Superior temporal gyrus (tissue), 1 donor: Measurements from ENCODE around the gene AAGAB.
"Not testable (repeated sequence)": the region's sequence is repeated elsewhere in the genome, so short reads cannot be mapped to it uniquely, and the experiment has no call there.

ENCODE experiments used
- DNase-seq: peaks from one replicate; pipeline ENCODE4 v3.0.0-alpha.2; 2016; ENCODE audit errors: extremely low spot score

Gene AAGAB

DNA sequence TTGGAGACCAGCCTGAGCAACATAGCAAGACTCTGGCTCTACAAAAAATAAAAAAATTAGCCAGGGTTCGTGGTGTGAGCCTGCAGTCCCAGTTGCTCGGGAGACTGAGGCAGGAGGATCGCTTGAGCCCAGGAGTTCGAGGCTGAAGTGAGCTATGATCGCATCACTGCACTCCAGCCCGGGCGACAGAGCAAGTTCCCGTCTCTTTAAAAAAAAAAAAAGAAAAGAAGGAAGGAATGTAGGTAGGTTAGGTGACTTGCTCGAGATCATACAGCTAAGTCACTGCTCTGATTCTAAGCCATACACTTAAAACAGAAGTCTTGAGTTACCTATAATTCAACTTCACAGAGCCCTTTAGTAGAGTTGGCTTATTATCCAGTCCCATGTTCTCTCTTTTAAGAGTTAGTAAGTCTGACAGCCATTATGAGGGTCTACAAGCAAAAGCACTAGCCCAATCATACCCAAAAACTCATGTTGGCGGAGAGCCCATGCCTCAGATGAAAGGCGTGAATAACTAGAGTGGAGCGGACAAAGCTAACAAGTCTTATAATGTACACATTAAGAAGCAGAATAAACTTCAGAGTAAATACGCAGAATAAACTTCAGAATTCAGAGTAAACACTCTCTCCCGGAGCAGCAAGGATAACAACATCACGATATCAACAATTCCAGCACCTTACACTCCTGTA, 768 bp downstream of the AAGAB start:
- DNase-seq, result peak; percentile 38

DNA sequence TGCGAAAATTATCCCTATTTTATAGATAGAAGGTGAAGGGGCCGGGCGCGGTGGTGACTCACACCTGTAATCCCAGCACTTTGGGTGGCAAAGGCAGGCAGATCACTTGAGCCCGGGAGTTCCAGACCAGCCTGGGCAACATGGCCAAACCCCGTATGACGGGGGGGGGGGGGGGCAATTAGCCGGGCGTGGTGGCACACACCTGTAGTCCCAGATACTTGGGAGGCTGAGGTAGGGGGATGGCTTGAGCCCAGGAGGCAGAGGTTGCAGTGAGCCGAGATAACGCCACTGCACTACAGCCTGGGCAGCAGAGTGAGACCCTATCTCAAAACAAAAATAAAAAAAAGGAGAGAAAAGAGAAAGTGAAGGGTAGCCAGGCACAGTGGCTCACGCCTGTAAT, 1.4 kb downstream of the AAGAB start:
- no peak for DNase-seq

DNA sequence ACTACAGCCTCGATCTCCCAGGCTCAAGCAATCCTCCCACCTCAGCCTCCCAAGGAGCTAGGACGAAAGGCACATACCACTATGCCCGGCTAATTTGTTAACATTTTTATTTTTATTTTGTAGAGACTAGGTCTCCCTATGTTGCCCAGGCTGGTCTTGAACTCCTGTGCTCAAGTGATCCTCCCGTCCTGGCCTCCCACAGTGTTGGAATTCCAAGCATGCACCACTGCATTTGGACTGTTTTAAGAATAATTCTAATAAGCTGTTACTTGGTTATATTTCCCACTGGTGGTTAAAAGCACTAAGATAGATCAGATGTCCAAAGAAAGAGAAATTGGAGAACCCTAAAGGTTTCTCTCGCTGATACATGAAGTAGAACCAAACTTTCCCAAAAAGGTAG, 3.1 kb downstream of the AAGAB start:
- no peak for DNase-seq

DNA sequence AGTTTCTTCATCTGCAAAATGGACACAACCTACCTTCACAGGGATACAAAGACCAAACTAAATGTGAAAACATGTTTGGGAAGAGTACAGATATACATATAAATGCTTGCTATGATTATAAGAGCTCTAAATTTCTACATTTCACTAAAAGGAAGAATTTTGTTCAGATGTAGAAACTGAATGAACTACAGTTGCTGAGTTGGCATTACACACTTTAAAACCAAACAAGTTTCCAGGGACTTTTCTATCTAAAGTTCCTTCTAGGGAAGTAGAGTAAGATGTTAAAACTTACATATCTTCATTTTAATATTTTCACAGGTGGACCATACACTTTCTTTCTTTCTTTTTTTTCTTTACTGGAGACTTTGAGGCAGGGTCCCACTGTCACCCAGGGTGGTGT, 4.6 kb downstream of the AAGAB start:
- no peak for DNase-seq

DNA sequence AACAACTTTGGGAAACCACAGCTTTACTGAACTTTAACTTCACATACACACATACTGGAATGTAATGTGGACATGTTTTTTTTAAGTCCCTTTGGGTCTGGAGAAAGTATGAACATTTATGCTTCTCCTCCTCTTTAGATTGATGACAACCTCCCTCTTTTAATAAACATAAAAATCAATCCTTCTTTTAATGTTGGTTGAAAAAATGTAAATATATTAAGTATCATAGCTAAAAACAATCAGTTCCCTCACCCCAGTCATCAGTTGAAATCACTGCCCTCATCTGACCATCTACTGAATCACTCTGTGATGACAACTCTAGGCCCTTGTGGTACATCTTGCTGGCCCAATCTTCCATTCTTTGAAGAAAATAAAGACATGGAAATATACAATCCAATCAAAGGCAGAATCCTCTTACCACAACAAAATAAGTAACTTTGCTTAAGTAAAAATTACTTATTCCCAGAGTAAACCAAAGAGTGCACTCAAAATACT, 6.4 kb downstream of the AAGAB start:
- no peak for DNase-seq

DNA sequence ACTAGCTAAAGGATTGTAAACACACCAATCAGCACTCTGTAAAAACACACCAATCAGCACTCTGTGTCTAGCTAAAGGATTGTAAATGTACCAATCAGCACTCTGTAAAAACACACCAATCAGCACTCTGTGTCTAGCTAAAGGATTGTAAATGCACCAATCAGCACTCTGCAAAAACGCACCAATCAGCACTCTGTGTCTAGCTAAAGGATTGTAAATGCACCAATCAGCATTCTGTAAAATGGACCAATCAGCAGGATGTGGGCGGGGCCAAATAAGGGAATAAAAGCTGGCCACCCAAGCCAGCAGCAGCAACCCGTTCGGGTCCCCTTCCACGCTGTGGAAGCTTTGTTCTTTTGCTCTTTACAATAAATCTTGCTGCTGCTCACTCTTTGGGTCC, 7.9 kb downstream of the AAGAB start:
- DNase-seq, result not testable (repeated sequence)

DNA sequence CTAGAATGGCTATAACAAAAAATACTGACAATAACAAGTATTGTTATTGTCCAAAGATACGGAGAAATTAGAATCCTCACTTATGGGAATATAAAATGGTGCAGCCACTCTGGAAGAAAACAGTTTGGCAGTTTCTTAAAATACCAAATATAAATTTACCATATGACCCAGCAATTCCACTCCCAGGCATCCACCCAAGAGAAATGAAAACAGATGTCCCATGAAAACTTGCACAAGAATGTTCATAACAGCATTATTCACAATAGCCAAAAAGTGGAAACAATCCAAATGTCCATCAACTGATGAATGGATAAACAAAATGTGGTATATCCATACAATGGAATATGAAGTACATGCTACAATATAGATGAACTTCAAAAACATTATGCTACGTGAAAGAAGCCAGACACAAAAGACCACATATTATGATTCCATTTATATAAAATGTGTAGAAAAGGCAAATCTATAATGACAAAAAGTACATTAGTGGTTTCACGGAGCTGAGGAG, 9.4 kb downstream of the AAGAB start:
- no peak for DNase-seq

DNA sequence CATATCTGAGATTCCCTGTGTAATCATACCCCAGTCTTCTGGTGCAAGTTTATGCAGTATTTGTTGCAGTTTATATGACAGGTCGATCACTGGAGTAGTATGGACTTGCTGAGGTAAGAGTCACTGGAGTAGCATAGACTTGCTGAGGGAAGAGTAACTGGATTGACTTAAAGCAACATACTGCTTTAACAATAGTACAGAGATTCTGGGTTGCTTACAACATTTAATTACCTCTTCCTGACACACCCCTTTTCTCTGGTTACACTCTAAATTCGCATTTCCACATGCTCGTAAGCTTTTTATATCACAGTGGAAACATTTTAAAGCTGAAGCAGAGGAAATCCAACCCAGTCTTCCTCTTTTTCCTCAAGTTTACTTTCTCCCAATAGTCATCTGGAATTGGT, 11.8 kb downstream of the AAGAB start:
- DNase-seq, result no peak

DNA sequence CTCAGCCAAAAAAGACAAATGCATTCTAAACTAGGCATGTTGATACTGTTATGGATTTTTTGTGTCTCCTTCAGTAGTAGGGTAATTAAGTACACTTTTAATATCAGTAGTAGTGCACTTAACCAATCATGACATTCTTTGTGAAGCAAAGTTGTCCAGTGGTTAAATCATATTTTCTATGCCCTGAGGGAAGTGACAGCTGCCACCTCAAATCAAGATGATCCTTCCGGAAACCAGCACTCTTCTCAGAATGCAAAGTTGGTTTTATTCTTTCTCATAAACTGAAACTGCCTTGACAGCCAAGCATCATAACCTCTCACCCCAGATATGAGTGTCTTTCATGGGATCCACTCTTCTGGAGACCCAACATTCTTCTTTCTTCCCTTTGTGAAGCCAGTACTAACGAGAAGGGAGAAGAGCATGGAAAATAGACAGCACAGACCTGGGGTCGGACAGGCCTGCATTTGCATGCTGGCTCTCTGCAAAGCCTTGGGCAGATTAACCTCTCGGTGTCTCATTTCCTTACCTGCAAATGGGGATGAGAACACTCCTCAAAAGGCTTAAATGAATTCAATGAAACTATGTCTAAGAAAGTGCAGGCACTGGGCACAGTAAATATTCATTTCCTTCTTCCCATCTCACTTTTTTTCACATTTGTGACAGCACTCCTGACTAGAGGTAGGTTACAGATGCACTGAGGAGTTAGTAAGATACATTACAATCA, 13.2 kb downstream of the AAGAB start:
- no peak for DNase-seq

DNA sequence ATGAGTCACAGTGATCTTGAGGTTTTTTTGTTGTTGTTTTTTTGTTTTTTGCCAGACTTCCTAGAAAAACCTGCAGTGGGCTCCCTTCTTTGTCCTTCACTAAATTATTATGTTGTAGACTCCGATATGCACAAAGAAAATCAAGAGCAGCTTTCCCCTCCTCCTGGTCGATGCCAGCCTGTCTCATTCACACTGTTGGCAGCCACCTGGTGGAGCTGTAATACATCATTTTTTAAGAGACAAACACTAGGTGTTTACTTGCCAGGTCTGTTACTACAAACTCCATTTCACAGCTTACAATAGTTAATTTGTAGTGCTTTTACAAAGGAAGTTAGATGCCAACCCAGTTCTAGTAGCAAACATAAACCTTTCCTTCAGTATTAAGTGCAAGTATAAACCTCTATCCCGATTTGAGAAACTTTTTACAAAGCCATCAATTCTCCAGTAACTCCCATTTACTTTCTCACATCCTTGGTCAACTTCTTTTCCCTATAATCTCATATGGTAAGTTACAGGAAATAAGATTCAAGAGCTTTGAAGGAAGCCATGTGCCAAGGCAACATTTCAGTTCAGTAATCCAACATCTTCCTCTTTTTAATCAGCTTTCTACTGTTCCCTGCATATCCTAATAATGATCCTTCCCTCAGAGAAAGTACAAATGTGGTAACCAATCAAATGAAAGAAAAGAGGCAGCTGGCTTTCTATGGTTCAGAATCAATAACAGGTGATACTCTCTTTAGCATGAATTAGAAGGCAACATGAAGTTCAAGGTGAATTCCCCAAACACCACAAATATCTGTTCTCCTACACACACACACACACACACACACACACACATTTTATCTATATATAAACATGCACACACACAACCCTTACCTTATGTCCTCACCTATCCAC, 14.0 kb downstream of the AAGAB start:
- no peak for DNase-seq

DNA sequence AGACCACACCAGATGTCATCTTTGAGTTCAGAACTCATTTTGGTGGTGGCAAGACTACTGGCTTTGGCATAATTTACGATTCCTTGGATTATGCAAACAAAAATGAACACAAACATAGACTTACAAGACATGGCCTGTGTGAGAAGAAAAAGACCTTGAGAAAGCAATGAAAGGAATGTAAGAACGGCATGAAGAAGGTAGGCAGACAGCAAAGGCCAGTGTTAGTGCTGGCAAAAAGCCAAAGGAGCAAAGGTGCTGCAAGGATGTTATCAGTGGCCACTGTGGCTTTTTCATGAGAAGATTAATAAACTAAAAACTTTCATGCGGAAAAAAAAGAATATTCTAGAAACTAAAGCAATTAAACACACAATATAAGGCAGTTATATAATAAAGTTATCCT, 21.9 kb downstream of the AAGAB start:
- no peak for DNase-seq

DNA sequence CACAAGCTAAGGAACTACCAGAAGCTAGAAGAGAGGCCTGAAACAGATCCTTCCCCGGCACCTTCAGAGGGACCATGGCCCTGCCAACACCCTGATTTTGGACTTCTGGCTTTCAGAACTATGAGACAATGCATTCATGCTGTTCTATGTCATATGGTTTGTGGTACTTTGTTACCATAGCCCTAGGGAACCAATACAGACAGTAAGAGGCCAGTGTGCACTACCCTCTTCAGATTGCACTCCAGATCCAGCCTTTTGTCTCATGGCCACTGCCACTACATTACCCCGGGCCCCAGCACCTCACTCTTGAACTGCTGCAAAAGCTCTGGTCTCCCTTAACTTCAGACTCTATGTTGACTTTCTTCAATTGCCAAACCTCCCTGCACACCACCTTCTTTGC, 24.0 kb downstream of the AAGAB start:
- DNase-seq, result no peak

DNA sequence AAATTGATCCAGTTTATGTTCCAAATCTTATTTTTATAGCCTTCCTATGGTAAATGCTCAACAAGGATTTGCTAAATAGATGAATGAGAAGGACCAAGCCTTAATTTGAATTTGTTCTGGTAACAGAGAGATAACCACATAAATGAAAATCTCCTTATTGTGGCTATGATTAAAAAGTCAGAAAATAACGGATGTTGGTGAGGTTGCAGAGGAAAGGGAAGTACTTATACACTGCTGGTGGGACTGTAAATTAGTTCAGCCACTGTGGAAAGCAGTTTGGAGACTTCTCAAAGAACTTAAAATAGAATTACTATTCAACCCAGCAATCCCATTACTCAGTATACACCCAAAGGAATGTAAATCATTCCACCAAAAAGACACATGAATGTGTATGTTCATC, 26.2 kb downstream of the AAGAB start:
- no peak for DNase-seq

DNA sequence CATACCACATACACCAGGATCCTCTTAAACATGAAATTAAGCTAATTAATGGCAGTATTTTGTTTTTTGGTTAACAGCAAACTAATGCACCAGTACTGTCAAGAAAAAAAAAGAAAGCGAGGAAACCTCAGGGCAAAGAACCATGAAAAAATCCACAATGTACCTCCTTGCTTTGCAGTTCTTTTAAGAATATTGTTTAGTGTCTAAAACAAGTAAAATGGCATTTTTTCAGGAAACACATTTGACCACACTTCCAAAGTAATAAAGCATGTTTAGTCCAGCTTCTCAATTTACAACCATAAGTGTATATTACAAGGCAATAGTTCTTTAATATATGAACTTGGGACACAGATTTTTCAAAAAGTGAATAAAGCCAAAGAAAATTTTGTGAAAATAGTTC, 26.6 kb downstream of the AAGAB start:
- DNase-seq, result no peak

DNA sequence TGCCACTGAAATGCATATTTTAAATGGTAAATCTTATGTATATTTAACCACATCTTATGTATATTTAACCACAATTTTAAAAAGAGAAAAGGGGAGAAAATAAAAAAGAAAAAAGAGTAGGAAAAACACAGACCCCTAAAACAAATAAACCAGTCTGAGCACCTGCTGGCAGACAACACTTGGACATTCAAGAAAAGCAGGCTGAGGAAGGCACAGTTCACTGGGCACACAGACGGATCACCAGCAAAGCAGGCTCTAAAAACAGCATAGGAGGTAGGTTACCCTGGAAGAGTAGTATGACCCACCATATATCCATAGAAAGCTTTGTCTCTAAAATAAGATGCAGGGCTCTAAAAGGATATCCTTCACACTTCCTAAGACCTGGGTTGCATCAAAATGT, 27.0 kb downstream of the AAGAB start:
- no peak for DNase-seq

DNA sequence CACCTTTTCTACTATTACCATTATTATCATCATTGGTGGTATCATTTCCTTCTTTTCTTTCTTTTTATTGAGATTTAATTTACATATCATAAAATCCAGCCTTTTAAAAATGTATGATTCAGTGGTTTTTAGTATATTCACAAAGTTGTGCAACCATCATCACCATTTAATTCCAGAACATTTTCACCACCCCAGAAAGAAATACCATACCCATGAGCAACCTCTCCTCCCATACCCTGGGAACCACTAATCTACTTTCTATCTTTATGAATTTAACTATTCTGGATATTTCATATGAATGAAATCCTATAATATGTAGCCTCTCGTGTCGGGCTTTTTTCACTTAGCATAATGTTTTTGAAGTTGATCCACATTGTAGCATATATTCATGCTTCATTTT, 29.1 kb downstream of the AAGAB start:
- no peak for DNase-seq

DNA sequence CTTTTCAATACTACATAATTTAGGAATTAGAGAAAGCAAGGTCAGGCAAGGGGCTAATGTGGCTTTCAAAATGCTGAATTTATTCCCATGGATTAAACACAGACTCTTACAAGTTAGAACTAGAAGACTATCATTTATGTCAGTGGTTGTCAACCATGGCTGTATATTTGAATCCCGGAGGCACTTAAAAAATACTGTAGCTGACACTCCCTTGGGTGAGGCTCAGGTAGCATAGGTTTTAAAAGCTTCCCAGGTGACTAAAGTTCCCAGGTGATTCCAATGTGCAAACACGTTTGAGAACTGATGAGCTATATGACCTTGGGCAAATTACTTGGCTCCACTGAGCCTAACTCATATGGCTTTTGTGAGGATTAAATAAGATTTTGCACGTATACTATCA, 29.6 kb downstream of the AAGAB start:
- no peak for DNase-seq

DNA sequence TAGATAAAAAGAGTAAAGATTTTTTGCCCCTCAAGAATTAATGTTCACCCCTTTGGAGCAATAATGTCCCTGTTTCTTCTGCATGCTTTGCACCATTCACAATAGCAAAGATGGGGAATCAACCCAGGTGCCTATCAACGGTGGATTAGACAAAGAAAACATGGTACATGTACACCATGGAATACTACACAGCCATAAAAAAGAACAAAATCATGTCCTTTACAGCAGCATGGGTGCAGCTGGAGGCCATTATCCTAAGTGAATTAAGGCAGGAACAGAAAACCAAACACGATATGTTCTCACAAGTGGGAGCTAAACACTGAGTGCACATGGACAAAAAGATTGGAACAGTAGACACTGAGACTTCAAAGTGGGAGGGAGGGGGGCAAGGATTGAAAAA, 35.2 kb downstream of the AAGAB start:
- DNase-seq, result no peak

DNA sequence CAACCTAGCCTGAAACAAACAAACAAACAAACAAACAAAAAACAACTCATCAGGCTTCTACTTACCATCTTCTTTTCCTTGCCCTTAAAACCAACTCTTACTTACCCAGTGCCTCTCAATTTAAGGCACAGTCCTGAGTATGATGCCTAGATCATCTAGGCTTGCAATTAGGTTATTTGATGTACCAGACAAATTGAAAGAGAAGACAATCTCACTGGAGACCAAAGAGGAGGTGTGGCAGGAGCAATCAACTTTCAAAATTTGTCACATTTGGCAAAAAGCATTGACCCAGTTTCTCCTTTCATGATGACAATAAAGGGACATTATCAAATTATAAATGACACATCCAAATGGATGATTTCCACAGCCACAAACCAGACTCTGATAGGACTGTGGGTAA, 36.0 kb downstream of the AAGAB start:
- no peak for DNase-seq

DNA sequence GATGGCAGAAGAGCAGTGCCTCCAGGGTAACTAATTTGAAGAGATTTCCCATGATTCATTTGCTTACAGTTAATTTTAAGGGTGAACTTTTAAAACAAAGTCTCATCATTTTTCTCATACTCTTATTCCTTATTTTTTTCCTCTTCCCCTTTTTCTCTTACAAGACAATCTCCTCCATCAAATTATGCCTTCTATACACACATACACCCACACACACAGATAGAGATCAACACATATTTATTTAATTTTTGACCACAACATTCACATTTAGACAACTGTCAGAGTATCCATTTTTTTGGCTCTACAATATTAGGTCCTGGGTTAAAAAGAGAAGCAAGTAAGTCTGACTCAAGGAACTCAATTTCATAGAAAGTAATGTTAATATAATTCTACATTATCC, 37.6 kb downstream of the AAGAB start:
- no peak for DNase-seq

DNA sequence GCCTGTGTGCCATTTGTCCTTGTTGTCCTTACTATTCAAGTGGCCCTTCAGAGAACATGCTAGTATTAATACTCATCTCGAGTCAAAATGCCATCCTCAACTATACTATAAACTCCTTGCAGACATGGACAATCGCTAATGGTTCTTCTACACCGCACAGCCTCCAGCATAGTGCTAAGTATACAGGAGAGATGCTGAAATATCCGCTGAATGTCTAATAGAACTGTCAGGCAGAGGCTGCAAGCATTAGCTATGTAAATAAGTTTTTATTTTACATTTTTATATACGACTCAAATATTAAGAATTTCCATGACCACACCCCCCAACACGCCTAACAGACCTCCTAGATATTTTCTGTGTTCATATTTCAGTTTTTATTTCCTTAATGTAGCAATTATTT, 39.4 kb downstream of the AAGAB start:
- DNase-seq, result no peak

DNA sequence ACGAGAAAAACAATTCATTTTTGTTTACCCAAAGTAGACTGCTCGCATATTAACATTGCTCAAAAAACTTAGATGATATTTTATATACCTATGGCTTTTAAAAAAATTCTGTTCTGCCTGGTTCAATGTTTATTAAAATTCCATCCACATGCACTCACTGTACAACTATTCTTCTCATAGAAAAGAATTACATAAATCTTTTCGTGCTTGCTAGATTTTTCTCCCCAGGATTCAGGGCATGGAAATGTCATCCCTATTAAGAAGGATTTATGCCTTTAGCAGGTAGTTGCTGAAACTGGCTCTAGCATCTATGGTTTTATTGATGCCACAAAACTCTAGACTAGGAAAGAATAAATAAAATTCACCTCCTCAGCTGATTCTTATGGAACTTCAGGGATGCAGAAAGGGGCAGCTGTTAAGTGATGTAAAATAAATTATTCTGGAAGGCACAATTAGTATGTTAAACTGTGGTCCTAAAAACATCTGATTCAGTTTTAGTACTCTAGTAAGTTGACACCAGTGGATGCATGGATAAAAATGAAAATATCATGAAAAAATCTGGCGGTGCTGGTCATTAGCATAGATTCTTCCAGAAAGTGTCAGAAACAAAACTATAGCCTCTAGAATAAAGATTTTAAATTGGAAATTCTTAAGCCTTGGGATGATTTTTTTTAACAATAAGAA, 41.6 kb downstream of the AAGAB start:
- no peak for DNase-seq
